ENCODE results near the gene IGSF21. TPM values are rescaled to one million over a fixed set of nuclear protein-coding genes. Genes with fewer than 3 reads are reported as not detected.

Gene IGSF21
- total and polyA plus RNA-seq, 2 of the 8 experiments (the other 6 are each of a cell fraction or from before 2014, with no cell fraction given) = 22.5 to 28.5 TPM

DNA sequence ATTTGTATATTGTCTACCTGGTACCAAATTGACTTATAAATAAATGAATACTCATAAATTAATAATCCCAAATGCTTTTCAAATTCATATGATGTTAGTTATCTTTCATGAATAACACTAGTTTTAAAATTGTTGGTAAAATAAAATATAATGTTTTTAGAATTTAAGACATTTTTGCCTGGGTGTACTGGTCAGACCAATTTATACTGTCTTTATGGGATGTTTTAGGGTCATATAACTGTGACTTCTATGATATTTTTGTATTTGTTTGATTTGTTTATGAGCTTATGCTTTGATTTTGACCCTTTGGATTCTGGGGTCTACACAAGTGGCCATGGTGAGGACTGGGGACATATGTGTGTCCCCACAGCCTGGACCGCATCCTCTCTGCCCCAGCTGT is 319.0 kb downstream of the IGSF21 start (continued):
- TF ChIP-seq BCL11A (IDR thresholded peaks at IDR 0.05; ENCODE audit: low read depth in 2 of 2, low read length in 2 of 2) (no peak), RBBP5 (IDR thresholded peaks at IDR 0.05; ENCODE audit: borderline replicate concordance, low read depth, low read length) (no peak)
